Forelimb muscle (tissue), 1 donor: ENCODE measurements around the gene HERC3. TPM values are rescaled to one million over a fixed set of nuclear protein-coding genes. Genes with fewer than 3 reads are reported as not detected.

ENCODE experiments used
- DNase-seq: peaks from one replicate; pipeline ENCODE4 v3.0.0-alpha.2; 2013; ENCODE audit warnings: low read depth
- polyA plus RNA-seq: library from polyadenylated mRNA; unstranded; fragments of 120-200 nt; gene quantifications from one replicate; pipeline ENCODE4 v1.2.1, GENCODE V29; 2013; ENCODE audit not compliant: insufficient read length

HERC3 gene
- polyA plus RNA-seq, result 17.4 TPM

- peak; percentile 67 for DNase-seq
Observed at GRCh38 chr4:88591787-88592599, at the start of gene HERC3. TSS of gene HERC3 (plus strand) at chr4:88592480. CDS start at chr4:88605824, 13,344 bp downstream.

GRCh38 chr4:88549815-88550214, 42.5 kb upstream of the HERC3 start:
- DNase-seq, result no peak

DNA sequence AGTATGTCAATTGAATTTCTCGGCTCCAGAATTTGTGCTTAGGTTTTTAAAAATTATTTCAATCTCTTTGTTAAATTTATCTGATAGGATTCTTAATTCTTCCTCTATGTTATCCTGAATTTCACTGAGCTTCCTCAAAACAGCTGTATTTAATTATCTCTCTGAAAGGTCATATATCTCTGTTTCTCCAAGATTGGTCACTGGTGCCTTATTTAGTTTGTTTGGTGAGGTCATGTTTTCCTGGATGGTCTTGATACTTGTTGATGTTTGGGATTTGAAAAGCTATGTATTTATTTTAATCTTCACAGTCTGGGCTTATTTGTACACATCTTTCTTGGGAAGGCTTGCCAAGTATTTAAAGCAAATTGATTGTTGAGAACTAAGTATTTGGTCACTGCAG, 24.7 kb upstream of the HERC3 start:
- DNase-seq, result no peak

GRCh38 chr4:88570001-88570400, 22.3 kb upstream of the HERC3 start:
- DNase-seq, result no peak

DNA sequence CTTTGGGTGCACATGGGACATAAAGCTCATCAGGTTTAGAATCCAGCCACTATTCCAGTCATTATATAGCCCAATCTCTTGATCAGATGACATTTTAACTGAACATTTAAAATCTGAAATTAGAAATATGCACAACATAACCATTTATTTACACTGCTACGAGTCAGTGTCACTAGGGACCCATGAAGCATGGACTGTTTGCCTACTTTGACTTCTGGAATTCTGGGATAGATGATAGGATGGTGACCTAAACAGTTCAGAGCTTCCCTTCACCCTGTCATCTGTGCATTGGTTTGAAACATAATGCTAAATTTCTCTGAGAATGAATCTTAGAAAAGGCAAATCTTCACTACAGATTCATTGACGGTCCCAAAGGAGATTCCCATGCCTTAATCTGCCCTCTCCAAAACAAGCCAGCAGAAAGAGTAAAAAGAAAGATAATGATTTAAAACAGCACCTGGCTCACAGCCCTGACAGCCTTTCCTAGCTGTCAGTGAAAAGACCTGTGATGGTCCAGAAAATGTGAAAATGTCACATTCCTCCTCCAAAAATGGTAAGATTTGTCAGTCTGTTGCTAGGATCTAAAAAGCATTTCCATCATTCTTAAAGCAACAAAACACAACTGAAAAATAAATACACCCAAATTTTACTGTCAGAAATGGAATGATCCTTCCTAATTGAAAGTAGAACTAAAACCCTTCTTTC, 18.9 kb upstream of the HERC3 start:
- DNase-seq, result no peak

DNA sequence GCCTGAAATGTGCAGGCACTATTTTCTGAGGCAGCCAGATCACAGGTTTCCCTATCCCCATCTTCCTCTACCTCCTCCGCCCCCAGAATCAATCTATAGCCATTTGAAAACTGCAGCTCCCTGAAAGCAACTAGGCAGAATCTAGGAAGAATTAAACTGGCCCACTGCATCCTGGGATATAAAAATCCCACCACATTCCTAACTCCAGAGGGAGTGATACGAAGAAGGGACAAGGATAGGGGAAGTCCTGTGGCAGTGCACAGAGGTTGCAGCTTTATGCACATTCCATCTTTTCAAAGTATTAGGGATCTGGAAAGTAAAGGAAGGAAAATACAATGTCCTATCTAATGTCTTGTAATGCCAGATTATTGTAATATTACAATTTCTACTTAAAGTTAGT, 18.3 kb upstream of the HERC3 start:
- DNase-seq, result no peak

GRCh38 chr4:88575186-88575585, 17.1 kb upstream of the HERC3 start:
- no peak for DNase-seq

- DNase-seq, result no peak
Observed at GRCh38 chr4:88582493-88582892, 9.8 kb upstream of the HERC3 start.

DNA sequence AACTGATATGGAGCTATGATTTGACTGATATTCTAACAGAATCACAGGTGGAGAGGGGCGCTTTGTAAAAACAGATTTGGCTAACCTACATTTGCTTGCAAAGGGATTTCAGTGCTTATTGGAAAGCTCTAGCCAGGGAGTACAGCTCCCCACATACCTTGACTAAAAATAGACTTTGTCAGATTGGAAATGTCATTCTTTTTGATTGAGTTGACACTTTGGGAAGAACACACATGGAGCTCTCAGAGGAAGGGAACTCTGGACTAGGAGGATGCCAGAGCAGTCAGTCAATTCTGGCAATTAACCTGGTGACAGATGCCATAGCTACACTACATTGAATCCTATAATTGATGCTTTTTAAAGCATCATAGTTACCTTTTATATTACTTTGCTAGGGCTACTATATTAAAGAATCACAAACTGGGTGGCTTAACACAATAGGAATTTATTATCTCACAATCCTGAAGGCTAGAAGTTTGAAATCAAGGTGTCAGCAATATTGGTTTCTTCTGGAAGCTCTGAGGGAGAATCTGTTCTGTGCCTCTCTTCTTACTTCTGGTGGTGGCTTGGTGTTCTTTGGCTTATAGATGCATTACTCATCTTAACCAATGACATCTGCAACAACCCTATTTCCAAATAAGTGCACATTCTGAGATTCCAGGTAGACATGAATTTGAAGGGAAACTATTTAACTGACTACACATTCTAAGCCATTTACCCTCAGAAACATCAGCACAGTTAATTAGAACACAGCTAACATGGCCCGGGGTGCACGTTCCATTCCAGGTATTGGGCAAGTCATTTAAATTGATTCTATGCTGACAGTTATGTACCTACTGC, 8.4 kb upstream of the HERC3 start:
- DNase-seq, result no peak

- no peak for DNase-seq
Observed at GRCh38 chr4:88584471-88584900, 7.8 kb upstream of the HERC3 start.

DNA sequence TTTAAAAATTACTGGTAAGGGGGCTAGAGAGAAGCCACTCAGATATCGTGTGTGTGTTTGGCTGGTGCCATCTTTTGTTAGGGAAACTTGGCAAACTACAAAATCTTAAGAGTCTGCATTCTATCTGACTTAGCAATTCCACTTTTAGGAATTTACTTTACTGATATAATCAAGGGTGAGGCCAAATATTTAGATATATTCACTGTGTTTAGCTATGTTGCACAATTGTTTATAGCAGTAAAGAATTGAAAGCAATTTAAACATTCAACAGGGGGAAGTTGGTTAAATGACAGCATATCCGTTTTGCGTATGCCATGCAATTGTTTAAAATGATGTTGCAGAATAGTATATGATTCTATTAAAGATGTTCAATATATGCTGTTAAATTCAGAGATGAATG, 6.4 kb upstream of the HERC3 start:
- DNase-seq, result no peak

DNA sequence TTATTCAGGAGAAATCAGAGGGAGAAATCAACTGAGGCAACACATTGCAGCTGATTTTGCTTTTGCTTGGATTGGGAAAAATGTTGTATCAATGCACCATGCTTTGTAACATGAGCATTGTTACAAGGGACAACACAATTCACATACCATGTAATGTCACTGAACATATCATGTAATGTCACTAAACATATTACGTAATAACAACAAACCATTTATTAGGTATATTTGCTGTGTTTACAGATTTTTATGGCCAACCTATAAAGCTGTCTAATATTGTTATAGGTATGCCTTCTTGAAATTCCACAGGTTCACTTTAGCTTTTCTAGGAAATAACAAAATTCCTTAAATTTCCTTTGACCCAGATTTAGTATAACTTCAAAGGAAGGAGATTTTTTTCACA, 5.0 kb upstream of the HERC3 start:
- DNase-seq, result no peak

DNA sequence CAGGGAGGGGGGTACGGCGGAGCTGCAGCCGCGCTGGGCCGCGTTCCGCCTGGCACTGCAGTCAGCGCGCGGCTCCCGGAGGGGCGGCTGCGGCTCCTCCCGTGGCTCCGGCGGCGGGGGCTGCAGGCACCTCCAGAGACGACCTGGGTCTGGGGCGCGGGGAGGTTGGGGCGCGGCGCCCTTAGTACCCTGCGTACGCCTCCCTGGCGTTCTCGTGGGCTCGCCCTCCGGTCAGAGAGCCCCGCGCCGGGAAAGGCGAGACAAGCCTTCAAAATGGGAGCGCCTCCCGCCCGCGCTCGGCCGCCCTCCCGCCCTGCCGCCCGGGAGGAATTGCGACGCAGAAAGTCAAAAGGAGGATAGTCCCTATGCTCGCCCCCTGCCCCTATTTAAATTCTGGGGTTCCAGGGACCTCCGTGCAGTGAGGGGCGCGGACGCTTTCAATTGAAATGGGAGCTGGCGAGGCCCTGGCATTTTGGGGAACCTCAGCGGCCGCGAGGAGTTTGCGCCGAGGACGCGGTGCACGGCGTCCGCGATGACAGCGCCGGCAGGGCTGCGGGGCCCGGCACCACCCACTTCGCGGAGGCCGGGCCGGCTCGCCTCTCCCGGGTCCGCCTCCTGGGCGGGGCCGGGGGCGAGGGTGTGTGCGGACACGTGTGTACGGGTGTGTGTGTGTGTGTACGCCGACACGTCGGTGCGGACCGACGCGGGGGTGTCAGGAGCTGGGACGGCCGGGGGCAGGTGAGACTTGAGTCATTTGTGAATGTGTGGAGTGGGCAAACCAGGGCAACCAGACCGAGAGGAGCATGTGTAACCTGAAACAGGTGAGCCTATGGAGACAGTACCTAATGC, 544 bp downstream of the HERC3 start:
- peak; percentile 38 for DNase-seq

GRCh38 chr4:88597970-88598660, 5.8 kb downstream of the HERC3 start:
- no peak for DNase-seq

GRCh38 chr4:88599298-88599697, 7.0 kb downstream of the HERC3 start:
- DNase-seq, result no peak

GRCh38 chr4:88599714-88600113, 7.4 kb downstream of the HERC3 start:
- no peak for DNase-seq

DNA sequence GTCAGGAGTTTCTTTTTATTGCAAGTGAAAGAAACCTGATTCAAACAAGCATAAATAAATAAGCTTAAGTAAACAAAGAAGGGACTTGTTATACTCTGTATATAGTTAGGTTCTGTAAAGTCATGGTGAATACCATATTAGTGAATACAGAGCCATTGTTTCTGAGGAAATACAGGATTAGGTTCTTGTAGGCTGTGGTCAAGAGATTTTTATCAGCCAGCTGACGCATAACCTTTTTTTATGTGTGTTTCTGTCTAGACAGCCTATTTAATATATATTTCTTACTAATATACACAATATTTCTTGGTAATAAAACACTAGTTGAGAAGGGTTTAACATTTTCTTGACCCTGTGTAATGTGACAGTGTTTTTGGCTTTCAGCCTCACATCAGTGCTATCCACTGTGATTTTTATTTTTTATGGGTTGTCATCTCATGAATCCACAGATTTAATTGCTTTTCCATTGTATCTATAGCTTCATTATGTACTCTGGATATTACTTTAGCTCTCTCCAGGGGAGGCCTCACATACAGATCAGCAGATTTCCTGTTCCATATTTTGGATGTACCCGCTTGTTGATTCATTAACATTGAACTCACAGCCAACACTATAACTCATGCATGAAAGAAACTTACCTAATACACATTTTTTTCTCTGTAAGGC, 8.0 kb downstream of the HERC3 start:
- no peak for DNase-seq

DNA sequence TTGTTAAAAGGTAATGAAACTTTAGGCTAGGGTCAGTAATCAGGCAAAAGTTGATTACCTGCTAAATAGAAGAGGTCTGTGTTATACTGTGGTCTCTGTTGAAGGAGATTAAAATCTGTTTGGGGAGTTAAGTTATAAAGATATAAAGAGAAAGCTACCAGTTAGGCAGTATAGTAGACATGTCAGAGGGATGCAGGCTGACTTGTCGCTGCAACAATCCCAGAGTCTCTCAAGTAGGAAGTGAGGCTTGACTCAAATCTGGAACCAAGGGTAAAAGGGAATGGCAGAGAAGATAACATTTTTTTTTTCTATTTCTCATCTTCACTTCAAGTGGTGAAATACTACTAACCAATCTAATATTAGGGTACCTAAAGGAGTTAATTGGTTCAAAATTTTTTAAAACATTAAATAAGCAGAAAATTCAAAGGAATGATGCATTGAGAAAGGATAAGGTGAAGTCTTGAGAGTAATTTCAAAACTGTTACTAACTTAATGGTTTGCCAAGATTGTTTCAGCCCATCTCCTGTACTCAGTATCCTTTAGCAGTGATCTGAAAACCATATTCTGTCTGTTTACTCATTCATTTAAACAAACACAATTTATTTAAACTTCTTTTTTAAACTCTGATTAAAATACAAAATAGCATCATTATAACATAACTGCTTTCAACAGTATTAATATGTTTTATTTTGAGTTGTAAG, 12.8 kb downstream of the HERC3 start:
- no peak for DNase-seq

DNA sequence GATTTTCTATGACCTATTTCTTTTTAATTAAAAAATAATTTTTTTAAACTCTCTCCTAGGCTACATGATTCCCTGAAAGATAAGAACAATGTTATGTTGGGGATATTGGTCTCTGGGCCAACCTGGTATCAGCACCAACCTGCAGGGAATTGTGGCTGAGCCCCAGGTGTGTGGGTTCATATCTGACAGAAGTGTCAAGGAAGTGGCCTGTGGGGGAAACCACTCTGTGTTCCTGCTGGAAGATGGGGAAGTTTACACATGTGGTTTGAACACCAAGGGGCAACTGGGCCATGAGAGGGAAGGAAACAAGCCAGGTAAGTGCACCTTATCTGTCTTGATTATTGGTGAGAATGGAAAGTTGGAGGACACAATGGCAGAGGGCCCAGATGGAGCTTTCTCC, 13.5 kb downstream of the HERC3 start:
- DNase-seq, result no peak

- DNase-seq, result no peak
Observed at GRCh38 chr4:88606832-88607231, 14.6 kb downstream of the HERC3 start.
